HuH-7 (cell line): Measurements from ENCODE around the gene IQSEC3.
"Not testable (repeated sequence)": the region's sequence is repeated elsewhere in the genome, so short reads cannot be mapped to it uniquely, and the experiment has no call there.

ENCODE experiments used
- DNase-seq: peaks from one replicate; pipeline ENCODE4 v3.0.0; 2011; ENCODE audit warnings: low spot score

Gene IQSEC3

DNA sequence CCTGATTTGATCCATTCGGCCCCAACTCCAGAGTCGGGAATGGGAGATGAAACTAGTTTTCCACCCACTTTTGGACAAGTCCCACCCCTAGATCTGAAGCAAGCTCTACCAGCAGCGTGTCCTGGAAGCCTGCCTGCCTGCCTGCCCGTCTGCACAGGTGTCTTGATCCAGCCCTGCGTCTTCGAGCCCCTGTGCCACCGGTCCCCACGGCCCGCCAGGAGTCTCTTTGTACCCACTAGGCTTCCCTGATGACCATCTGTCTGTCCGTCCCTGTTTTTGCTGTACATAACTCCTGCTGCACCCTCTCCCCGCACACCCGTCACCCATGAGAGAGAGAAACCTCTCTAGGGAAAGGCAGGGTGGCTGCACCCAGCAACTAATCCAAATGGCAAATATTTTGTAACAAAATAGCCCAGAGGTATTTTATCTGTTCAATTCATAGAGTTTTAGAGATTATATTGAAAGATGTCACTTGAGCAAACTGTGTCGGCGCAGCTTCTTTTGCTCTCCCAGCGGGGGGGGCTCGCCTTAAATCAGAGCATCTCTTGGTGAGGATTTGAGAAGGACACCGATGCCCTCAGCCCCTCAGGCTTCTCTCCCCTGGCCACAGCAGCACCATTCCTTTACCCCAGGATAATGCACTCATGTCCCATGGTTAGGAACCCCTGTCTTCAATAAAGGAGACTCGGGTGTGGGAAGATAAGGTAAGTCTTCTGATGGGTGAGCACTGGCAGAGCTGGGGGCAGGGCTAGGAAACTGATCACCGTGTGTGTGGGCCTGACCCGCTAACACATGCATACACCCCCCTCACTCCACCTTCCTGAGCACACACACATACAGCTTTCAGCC is 111.6 kb downstream of the IQSEC3 start:
- DNase-seq: no peak

GRCh38 chr12:178829-179109 is 112.2 kb downstream of the IQSEC3 start:
- DNase-seq: no peak

DNA sequence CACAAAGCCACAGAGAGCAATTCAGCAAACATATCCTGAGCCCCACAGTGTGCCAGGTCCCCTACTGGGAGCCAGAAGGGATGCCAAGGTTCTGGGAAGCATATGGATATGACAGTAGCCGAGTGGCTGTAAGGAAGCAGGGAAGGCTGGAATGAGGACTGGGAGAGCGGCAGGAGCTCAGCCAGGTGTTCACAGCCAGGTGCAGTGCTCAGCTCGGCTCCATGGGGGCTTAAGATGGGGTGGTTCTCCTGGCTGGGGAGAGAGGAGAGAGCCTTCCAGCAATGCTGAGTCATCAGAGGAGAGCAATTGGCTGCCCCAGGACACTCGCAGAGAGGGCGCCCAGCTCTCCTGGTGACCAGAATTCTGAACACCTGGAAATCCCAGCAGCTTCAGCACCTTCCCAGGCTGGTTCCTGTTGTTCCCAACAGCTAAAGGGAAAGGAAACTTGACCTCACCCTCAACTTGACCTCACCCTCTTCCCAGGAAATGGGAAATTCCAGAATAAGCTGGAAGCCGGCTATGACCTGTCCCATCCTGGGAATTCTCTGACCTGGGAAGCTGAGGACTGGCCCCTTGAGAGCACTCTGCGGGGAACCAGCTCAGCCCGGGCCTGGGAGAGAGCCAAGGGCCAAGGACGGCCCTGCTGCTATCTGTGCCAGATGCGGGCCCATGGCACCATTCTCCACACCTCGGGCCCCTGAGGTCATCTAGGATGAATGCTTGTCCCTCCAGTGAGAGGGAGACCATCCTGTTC is 112.7 kb downstream of the IQSEC3 start:
- DNase-seq: no peak

DNA sequence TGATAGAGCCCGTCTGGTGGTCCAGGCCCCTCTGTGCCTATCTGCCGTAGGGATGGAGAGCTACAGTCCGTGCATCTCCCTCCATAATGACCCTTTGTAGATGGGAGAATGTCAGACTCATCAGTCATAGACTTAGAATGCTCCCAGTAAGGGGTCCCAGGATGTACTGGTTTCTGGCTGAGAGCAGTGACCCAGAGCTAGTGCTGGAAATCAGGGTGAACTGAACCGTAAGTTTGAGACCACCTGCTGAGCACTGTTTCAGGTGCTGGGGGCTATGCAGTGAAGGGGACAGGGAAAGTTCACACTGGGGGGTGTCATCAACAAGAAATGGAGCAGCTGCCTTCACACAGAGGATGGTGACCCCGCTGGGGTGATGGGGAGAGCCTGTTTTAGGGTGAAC is 113.3 kb downstream of the IQSEC3 start:
- DNase-seq: no peak

- no peak for DNase-seq
Observed at GRCh38 chr12:180445-180844, 113.9 kb downstream of the IQSEC3 start.

DNA sequence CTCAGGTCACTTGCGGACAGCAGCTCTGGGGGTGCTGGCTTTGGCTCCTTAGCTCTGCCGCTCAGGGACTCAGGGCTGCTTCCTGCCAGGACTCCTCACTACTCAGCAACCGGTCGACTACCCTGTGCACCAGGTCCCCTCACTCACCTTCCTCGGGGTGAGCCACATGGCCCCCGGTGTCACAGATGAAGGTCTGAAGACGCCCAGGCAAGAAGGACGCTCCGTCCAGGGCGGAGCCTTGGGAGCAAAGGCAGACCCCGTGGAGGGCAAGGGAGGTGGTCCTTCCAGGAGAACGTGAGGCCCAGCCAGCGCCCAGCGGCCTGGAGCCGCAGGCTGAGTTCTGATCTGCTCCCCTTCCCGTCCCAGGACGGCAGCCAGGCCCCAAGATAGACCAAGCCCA is 115.4 kb downstream of the IQSEC3 start:
- DNase-seq: no peak

DNA sequence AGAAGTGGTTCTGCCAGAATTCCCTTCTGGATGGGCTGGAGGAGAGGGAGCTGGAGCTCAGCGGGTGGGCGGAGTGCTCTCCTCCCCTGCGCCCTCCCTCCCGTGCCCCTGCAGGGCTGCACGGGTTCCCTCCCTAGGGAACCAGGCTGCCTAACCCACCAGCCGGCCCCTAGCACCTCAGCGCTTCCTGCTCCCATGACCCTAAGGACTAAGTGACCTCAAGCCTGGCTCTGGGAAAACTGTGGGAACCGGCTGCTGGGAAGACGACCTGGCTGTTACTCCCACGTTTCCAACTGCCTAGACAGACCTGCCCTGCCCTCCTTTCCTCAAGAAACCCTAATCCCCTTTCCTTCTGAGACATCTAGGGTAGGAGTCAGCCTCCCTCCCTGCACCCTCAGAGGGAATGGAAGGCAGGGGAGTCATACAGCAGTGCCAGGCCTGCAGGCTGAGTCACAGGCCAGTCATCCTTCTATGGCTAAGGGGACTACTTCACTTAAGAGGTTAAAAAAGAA is 115.9 kb downstream of the IQSEC3 start:
- DNase-seq: no peak

DNA sequence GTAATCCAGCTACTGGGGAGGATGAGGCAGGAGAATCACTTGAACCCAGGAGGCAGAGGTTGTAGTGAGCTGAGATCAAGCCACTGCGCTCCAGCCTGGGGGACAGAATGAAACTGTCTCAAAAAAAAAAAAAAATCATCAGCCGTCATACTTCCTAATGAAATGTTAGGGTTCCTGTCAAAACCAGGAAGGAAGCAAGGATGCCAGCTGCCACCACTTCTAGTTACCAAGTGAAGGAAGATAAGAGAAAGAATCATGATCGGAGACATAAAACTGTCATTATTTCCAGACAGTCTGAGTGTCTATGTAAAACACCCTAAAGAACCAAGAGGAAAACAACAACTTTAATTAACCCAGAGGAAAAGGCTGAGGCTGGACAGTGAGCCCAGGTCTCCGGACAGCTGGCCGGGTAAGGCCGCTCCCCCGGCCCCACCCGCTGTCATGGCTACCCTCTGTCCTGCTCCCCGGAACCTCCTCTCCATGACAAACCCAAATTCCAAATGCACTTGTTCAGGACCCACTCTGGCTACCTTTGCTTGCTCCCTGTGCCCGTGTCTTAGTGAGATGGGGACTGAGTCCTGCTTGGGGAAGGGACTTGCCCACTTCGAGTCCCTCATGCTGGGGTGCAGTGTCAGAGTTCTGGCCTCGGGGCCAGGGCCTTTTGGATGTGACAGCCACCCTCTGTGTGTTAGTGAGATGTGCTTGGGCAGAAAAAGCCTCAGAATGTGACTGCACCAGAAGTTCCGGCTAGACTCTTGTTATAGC is 118.4 kb downstream of the IQSEC3 start:
- no peak for DNase-seq

GRCh38 chr12:185576-185955 is 119.0 kb downstream of the IQSEC3 start:
- no peak for DNase-seq

DNA sequence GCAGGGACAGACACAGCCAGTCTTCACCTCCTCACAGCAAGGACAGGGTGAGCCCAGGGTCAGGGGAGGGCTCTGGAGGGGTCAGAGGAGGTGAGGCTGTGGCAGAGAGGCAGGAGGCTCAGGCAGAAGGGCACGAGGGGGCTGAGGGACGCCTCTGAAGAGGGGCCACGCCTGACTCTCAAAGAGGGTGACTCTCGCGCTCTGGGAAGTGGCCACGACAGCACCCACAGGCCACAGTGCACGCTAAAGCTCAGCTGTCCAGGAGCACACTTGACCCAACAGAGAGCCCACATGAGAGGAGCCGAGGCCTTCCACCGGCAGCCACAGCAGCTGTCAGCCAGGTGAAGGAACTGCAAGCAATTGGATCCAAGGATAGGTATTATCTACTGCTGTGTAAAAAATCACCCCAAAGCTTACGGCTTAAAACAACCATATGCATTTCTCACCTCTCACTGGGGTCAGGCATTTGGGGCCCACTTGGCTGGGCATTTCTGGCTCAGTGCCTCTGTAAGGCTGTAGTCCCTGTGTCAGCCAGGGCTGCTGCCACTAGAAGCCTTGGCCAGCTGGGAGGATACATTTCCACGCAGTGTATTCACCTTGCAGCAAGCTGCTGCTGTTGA is 119.5 kb downstream of the IQSEC3 start:
- DNase-seq: no peak

- not testable (repeated sequence) for DNase-seq
Observed at GRCh38 chr12:187986-188909, 121.7 kb downstream of the IQSEC3 start.

GRCh38 chr12:188910-189621 is 122.5 kb downstream of the IQSEC3 start:
- peak; percentile 91 for DNase-seq

- no peak for DNase-seq
Observed at GRCh38 chr12:189622-189962, 123.0 kb downstream of the IQSEC3 start.

GRCh38 chr12:190881-191280 is 124.3 kb downstream of the IQSEC3 start:
- no peak for DNase-seq

DNA sequence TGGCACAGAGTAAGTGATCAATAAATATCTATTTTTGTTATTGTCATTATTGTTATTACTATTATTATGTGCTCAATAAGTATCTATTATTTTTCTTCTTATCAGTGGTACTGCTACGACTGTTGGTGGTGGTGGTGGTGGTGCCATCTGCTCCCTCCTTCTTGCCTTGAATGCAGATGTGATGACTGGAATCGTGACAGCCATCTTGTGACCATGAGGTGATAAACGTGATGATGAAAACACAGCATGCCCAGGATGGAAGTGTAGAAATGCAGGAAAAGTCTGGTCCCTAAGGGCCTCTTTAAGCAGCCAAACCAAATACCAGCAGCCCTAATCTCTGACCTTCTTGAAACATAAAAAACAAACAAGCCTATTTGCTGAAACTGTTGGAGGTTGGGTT is 125.0 kb downstream of the IQSEC3 start:
- no peak for DNase-seq

DNA sequence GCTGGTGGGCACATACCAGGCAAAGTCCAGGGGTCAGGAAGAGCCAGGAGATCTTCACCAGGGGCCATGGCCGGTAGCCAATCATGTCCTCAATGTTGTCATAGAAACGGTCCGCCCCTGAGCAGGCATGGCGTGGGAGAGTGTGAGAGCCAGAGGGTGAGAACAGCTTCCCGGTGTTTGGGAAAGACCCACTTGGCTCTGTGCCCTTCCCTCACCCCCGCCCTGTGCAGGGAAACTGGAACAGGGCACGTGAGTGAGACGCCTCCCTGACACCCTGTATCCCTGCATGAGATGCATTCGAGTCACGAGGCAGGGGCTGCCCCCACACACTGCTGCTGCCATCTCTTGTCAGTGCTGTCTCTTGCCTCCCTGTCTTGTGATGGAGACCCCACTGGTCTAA is 126.7 kb downstream of the IQSEC3 start:
- DNase-seq: no peak

GRCh38 chr12:194276-194675 is 127.7 kb downstream of the IQSEC3 start:
- no peak for DNase-seq

- no peak for DNase-seq
Observed at GRCh38 chr12:195156-195555, 128.6 kb downstream of the IQSEC3 start.

- no peak for DNase-seq
Observed at GRCh38 chr12:195951-196350, 129.4 kb downstream of the IQSEC3 start.

DNA sequence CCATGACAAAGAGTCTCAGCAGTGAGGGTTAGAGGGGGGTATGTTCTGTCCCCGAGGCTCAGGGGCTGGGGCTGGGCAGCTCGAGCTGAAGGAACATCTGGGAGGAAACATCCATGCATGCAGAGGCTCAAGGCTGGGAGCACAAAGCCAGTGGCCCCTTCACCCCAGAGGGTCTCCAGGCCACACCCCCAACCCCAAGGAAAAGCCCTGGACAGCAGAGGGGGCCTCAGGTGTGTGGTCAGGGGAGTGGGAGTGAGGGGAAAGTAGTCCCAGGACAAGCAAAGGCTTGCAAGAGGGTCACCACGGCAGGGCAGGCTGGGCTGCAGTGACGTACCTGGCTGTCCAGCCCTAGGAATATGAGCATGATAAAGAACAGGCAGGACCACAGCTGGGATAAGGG is 129.9 kb downstream of the IQSEC3 start:
- no peak for DNase-seq

DNA sequence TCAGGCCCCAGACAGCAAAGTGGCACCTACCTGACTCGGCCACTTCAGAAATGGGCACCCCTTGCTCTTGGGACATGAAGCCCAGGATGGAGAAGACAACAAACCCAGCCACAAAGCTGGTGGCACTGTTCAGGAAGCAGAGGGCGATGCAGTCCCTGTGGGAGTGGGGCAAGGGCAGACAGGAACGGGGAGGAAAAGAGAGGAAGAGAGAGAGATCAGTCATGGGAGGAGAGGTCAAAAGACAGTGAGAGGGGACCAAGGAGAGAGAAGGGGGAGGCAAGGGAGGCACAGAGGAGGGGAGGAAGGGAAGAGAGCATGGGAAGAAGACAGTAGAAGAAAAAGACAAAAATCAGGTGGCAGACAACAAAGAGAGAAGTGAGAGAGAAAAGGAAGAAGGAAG is 130.8 kb downstream of the IQSEC3 start:
- no peak for DNase-seq
